K562 (cell line): ENCODE measurements around the gene BOD1L1.

Source experiments
- BRD4 ChIP-seq: fragments of 200-600 bp; sonication (generic); IDR thresholded peaks from 2 replicates; pipeline ENCODE4 v1.6.1; 2017; ENCODE audit warnings: inconsistent platforms
- CTCF ChIP-seq, 3 experiments: IDR thresholded peaks in 2 of 3; conservative IDR thresholded peaks in 1 of 3; 2 replicates each; pipeline ENCODE4 v1.5.1; 2011 to 2012; ENCODE audit warnings: low read length in 3 of 3, mild to moderate bottlenecking in 3 of 3, control low read depth in 2 of 3, improper control_type of control experiment in 1 of 3, inconsistent platforms in 1 of 3, low read depth in 1 of 3, mixed read lengths in 1 of 3, moderate library complexity in 1 of 3; ENCODE audit not compliant: insufficient read depth in 2 of 3
- E2F5 ChIP-seq: sonication (generic); formaldehyde crosslinking; IDR thresholded peaks from 2 replicates; pipeline ENCODE4 v1.8.0; 2022; ENCODE audit warnings: mild to moderate bottlenecking, missing genetic modification reagents
- EZH2 ChIP-seq: IDR thresholded peaks from 2 replicates; pipeline ENCODE4 v1.6.1; 2012; ENCODE audit warnings: low read depth, mild to moderate bottlenecking, inconsistent platforms, low read length, borderline replicate concordance
- FOS ChIP-seq: IDR thresholded peaks from 3 replicates; pipeline ENCODE4 v1.6.1; 2011; ENCODE audit not compliant: insufficient read length; ENCODE audit errors: extremely low read depth
- JUND ChIP-seq, 2 experiments: IDR thresholded peaks; 2 replicates in 1 of 2; 3 replicates in 1 of 2; pipeline ENCODE4 v1.6.1; 2011; ENCODE audit warnings: borderline replicate concordance in 2 of 2, low read depth in 2 of 2, low read length in 2 of 2, improper control_type of control experiment in 1 of 2, missing biosample characterization in 1 of 2, missing genetic modification characterization in 1 of 2, missing genetic modification reagents in 1 of 2
- MXD1 ChIP-seq: fragments of 250-450 bp; sonication (Bioruptor Pico); IDR thresholded peaks from 2 replicates; pipeline ENCODE4 v1.8.0; 2021; ENCODE audit warnings: borderline replicate concordance, mild to moderate bottlenecking, moderate library complexity; ENCODE audit not compliant: poor library complexity, severe bottlenecking
- PKNOX1 ChIP-seq: fragments of 450-650 bp; IDR thresholded peaks from 2 replicates; pipeline ENCODE4 v1.6.1; 2016
- SMARCE1 ChIP-seq: fragments of 450-650 bp; IDR thresholded peaks from 2 replicates; pipeline ENCODE4 v1.7.1; 2016; ENCODE audit warnings: mild to moderate bottlenecking
- ZNF780A ChIP-seq: fragments of 250-450 bp; sonication (Bioruptor Pico); IDR thresholded peaks from 2 replicates; pipeline ENCODE4 v1.5.0; 2021; ENCODE audit warnings: mild to moderate bottlenecking

GRCh38 chr4:13635286-13635799 lies 7.8 kb upstream of the BOD1L1 start:
- TF ChIP-seq ZNF780A (CRISPR knock-in tag), result no peak
- TF ChIP-seq SMARCE1, result no peak
- no peak for TF ChIP-seq BRD4
- no peak for TF ChIP-seq JUND (IDR thresholded peaks at IDR 0.05; ENCODE audit: borderline replicate concordance, low read depth, low read length)
- TF ChIP-seq JUND (tag; IDR thresholded peaks at IDR 0.05; ENCODE audit: borderline replicate concordance, low read depth, low read length), result no peak
- no peak for TF ChIP-seq MXD1 (CRISPR knock-in tag)
- TF ChIP-seq EZH2, result no peak
- no peak for TF ChIP-seq E2F5 (CRISPR knock-in tag)
- no peak for TF ChIP-seq PKNOX1
- TF ChIP-seq CTCF (IDR thresholded peaks at IDR 0.05 in 2 of 3, conservative IDR thresholded peaks at IDR 0.05 in 1 of 3; ENCODE audit: insufficient read depth in 2 of 3, low read depth in 1 of 3, low read length in 3 of 3), result no peak
- no peak for TF ChIP-seq FOS
